ENCODE measurements around the gene FHOD3. TPM values are rescaled to one million over a fixed set of nuclear protein-coding genes. Genes with fewer than 3 reads are reported as not detected.

Gene FHOD3
- total and polyA plus RNA-seq, 2 of the 8 experiments (the other 6 are each of a cell fraction or from before 2014, with no cell fraction given): 9.7 to 10.5 TPM

- TF ChIP-seq ATF2 (IDR thresholded peaks at IDR 0.05; ENCODE audit: low read length) (no peak), BCL11A (IDR thresholded peaks at IDR 0.05; ENCODE audit: low read depth in 2 of 2, low read length in 2 of 2) (no peak), SRF (IDR thresholded peaks at IDR 0.05; ENCODE audit: low read depth, low read length) (no peak), JUN (IDR thresholded peaks at IDR 0.05; ENCODE audit: low read depth, low read length) (no peak), CBX5 (IDR thresholded peaks at IDR 0.05; ENCODE audit: low read depth, low read length) (no peak), CREB1 (IDR thresholded peaks at IDR 0.05) (no peak)
Measured at GRCh38 chr18:36766836-36767235, 469.3 kb downstream of the FHOD3 start (continued).
